Subcutaneous adipose tissue (tissue), 4 donors: ENCODE data around the gene KDM1A. TPM values are rescaled to one million over a fixed set of nuclear protein-coding genes. Genes with fewer than 3 reads are reported as not detected.

Experiments used
- total RNA-seq, 4 donors: library from RNA; depleted of rRNA; stranded (reverse); fragments of >200 nt; gene quantifications; one replicate each; pipeline ENCODE4 v1.1.0, GENCODE V29; 2016
- TF ChIP-seq, protein P1 (sequence below): fragments of 450-650 bp; IDR thresholded peaks from one replicate; pipeline ENCODE4 v1.5.1; 2016; ENCODE audit warnings: low read depth, mild to moderate bottlenecking, control low read depth, antibody characterized with exemption, moderate library complexity

KDM1A gene
- total RNA-seq, 4 donors from 2014 or later, result 37.9 to 43.7 (median 38.5) TPM

DNA sequence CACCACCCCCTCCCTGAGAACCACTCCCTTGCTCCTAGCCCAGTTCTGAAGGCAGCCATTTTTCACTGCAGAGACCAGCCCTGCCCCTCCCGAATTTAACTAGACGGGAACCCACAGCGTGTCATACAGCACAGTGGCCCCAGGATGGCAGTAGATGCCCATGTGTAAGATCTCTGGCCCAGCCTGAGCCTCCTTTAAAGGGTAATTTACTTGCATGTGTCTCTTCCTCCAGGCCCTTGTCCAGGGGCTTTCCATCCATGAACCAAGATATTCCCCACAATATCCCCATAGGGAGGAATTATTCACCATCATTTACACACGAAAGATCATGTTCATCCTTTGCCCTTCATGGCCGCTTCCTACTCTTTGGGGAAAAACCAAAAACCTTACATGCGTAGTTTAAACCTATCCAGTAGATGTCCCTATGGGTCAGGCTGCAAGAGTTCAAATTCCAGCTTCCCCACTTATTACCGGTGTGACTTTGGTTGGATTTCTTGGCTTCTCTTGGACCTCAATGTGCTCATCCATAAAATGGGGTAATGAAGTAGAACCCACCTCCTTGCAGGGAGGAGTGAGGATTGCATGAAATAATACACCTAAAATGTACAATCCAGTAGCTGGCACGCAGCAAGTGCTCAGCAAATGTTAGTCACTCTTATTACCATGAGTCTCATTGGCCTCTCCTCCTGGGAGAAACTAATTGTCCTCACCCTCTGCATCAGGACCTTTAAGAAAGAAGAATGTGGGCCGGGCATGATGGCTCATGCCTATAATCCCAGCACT lies 42.6 kb upstream of the KDM1A start:
- TF ChIP-seq, protein P1, sequence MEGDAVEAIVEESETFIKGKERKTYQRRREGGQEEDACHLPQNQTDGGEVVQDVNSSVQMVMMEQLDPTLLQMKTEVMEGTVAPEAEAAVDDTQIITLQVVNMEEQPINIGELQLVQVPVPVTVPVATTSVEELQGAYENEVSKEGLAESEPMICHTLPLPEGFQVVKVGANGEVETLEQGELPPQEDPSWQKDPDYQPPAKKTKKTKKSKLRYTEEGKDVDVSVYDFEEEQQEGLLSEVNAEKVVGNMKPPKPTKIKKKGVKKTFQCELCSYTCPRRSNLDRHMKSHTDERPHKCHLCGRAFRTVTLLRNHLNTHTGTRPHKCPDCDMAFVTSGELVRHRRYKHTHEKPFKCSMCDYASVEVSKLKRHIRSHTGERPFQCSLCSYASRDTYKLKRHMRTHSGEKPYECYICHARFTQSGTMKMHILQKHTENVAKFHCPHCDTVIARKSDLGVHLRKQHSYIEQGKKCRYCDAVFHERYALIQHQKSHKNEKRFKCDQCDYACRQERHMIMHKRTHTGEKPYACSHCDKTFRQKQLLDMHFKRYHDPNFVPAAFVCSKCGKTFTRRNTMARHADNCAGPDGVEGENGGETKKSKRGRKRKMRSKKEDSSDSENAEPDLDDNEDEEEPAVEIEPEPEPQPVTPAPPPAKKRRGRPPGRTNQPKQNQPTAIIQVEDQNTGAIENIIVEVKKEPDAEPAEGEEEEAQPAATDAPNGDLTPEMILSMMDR, result no peak

- TF ChIP-seq, protein P1, result no peak
These were observed 41.0 kb upstream of the KDM1A start for GRCh38 chr1:22978299-22978698.

GRCh38 chr1:22983944-22984343 lies 35.3 kb upstream of the KDM1A start:
- TF ChIP-seq, protein P1, result no peak

- TF ChIP-seq, protein P1, result no peak
These were observed 23.5 kb upstream of the KDM1A start for GRCh38 chr1:22995774-22996173.

- TF ChIP-seq, protein P1, result no peak
These were observed 15.2 kb upstream of the KDM1A start for GRCh38 chr1:23004112-23004511.

GRCh38 chr1:23007106-23007505 lies 12.2 kb upstream of the KDM1A start:
- TF ChIP-seq, protein P1, result no peak

DNA sequence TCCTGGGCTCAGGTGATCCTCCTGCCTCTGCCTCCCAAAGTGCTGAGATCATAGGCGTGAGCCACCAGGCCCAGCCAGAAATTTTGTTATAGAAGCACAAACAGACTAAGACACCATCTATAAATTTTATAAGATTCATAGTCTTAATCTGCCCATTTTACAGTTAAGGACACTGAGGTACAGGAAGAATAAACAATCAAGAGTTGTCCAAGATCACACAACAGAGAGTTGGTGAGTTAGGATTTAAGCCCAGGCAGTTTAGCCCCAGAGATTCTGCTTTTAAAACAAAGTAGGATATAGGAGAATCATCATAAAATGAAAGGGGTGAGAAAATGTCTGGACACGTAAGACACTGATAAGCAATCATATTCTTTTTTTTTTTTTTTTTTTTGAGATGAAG lies 10.4 kb upstream of the KDM1A start:
- TF ChIP-seq, protein P1, result no peak
